ENCODE measurements around the gene OR7A17. TPM values are rescaled to one million over a fixed set of nuclear protein-coding genes. Genes with fewer than 3 reads are reported as not detected.

Gene OR7A17
- total RNA-seq, 1 experiment from 2014 or later, result not detected

DNA sequence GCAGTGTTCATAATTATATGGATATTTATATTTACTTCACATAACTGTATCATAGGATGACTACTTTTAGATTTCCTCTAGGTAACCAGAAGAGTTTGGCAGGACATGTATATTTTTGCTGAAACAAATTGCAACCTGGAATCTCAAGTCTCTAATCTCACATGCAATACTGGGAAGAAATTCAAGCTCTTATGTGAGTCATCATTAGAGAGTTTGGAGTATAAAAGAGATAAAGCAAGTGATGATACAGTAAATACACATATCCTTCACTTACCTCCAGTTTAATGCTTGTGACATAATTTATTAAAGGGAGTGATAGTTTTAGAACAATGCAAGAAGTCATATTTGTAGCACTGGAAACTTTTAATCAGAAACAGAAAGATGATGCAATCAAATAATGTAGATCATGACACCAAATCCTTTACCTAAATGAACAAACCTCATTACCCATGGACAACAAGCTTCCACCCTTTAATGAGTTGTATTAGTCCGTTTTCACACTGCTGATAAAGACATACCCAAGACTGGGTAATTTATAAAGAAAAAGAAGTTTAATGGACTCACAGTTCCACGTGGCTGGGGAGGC is 15.8 kb upstream of the OR7A17 start (continued):
- TF ChIP-seq, protein P1, sequence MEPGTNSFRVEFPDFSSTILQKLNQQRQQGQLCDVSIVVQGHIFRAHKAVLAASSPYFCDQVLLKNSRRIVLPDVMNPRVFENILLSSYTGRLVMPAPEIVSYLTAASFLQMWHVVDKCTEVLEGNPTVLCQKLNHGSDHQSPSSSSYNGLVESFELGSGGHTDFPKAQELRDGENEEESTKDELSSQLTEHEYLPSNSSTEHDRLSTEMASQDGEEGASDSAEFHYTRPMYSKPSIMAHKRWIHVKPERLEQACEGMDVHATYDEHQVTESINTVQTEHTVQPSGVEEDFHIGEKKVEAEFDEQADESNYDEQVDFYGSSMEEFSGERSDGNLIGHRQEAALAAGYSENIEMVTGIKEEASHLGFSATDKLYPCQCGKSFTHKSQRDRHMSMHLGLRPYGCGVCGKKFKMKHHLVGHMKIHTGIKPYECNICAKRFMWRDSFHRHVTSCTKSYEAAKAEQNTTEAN (CRISPR knock-in tag; IDR thresholded peaks at IDR 0.05), result no peak
- no peak for TF ChIP-seq TEAD1 (CRISPR knock-in tag; IDR thresholded peaks at IDR 0.05)
- TF ChIP-seq, protein P2, sequence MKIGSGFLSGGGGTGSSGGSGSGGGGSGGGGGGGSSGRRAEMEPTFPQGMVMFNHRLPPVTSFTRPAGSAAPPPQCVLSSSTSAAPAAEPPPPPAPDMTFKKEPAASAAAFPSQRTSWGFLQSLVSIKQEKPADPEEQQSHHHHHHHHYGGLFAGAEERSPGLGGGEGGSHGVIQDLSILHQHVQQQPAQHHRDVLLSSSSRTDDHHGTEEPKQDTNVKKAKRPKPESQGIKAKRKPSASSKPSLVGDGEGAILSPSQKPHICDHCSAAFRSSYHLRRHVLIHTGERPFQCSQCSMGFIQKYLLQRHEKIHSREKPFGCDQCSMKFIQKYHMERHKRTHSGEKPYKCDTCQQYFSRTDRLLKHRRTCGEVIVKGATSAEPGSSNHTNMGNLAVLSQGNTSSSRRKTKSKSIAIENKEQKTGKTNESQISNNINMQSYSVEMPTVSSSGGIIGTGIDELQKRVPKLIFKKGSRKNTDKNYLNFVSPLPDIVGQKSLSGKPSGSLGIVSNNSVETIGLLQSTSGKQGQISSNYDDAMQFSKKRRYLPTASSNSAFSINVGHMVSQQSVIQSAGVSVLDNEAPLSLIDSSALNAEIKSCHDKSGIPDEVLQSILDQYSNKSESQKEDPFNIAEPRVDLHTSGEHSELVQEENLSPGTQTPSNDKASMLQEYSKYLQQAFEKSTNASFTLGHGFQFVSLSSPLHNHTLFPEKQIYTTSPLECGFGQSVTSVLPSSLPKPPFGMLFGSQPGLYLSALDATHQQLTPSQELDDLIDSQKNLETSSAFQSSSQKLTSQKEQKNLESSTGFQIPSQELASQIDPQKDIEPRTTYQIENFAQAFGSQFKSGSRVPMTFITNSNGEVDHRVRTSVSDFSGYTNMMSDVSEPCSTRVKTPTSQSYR (CRISPR knock-in tag; IDR thresholded peaks at IDR 0.05), result no peak
- no peak for TF ChIP-seq ZNF671 (CRISPR knock-in tag; IDR thresholded peaks at IDR 0.05)

- Mint-ChIP-seq H3K9me3 (peaks cover 8% of the 10 kb centered on the region), H3K36me3 (no peaks in the 10 kb centered on the region), H3K4me1 (0 out of 2 replicates have a peak, but pooled peaks cover 5% of the 10 kb centered on the region), H3K27ac (no peak overlapping the region), H3K27me3 (ENCODE audit: low read depth) (peaks cover 10% of the 10 kb centered on the region), H3K4me3 (no peak overlapping the region)
- ATAC-seq, result no peak
- ChIA-PET CTCF (interaction anchor here (0.7 to 2.1 kb wide), 4 partner anchors 105 to 319 kb away, joined by 3 to 12 read pairs (median 6); partner anchors contain the start of gene NDUFB7), POLR2A (no interaction called here)
- no peak for DNase-seq (ENCODE audit: low spot score)
- TF ChIP-seq, protein P3, sequence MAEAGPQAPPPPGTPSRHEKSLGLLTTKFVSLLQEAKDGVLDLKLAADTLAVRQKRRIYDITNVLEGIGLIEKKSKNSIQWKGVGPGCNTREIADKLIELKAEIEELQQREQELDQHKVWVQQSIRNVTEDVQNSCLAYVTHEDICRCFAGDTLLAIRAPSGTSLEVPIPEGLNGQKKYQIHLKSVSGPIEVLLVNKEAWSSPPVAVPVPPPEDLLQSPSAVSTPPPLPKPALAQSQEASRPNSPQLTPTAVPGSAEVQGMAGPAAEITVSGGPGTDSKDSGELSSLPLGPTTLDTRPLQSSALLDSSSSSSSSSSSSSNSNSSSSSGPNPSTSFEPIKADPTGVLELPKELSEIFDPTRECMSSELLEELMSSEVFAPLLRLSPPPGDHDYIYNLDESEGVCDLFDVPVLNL (CRISPR knock-in tag; IDR thresholded peaks at IDR 0.05; ENCODE audit: borderline replicate concordance, low read depth), result no peak
- no peak for TF ChIP-seq ZNF219 (CRISPR knock-in tag; IDR thresholded peaks at IDR 0.05; ENCODE audit: borderline replicate concordance)
Observed at GRCh38 chr19:14890643-14891379, 4.9 kb upstream of the OR7A17 start.

DNA sequence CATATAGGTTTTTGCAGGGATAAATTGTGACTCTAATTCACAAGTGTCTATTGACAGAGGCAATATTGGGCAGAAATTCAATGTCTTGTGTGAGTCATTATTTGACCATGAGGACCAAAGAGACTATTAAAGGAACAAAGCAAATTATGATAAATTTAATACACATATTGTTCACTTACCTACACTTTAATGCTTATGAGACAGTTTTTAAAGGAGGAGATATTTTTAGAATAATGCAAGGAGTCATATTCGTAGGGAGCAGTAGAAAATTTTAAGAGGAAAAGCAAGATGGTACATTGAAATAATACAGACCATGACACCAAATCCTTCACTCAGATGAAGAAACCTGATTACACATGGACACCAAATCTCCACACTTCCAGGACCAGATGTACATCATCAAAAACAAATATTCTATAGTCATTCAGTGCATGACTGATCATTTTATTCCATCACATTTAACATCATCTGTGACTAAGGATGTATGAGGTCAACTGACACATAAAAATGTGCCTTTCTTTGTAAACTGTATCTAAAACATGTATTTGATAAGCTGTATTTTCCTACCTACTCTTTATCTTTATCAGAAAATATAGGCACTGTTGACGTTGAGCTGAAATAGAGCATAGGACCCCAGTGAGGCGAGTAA is 4.2 kb upstream of the OR7A17 start:
- DNase-seq (ENCODE audit: low spot score) (no peak), ATAC-seq (no peak)
- CTCF ChIA-PET, result interaction anchor here (0.7 to 2.1 kb wide), 4 partner anchors 104 to 318 kb away, joined by 3 to 12 read pairs (median 6); partner anchors contain the start of gene NDUFB7
- Mint-ChIP-seq H3K36me3 (no peaks in the 10 kb centered on the region), H3K4me1 (0 out of 2 replicates have a peak, but pooled peaks cover 5% of the 10 kb centered on the region), H3K27ac (no peak overlapping the region), H3K9me3 (peaks cover 8% of the 10 kb centered on the region), H3K27me3 (ENCODE audit: low read depth) (peaks cover 11% of the 10 kb centered on the region), H3K4me3 (no peak overlapping the region)
- POLR2A ChIA-PET, result no interaction called here
- TF ChIP-seq, protein P4, sequence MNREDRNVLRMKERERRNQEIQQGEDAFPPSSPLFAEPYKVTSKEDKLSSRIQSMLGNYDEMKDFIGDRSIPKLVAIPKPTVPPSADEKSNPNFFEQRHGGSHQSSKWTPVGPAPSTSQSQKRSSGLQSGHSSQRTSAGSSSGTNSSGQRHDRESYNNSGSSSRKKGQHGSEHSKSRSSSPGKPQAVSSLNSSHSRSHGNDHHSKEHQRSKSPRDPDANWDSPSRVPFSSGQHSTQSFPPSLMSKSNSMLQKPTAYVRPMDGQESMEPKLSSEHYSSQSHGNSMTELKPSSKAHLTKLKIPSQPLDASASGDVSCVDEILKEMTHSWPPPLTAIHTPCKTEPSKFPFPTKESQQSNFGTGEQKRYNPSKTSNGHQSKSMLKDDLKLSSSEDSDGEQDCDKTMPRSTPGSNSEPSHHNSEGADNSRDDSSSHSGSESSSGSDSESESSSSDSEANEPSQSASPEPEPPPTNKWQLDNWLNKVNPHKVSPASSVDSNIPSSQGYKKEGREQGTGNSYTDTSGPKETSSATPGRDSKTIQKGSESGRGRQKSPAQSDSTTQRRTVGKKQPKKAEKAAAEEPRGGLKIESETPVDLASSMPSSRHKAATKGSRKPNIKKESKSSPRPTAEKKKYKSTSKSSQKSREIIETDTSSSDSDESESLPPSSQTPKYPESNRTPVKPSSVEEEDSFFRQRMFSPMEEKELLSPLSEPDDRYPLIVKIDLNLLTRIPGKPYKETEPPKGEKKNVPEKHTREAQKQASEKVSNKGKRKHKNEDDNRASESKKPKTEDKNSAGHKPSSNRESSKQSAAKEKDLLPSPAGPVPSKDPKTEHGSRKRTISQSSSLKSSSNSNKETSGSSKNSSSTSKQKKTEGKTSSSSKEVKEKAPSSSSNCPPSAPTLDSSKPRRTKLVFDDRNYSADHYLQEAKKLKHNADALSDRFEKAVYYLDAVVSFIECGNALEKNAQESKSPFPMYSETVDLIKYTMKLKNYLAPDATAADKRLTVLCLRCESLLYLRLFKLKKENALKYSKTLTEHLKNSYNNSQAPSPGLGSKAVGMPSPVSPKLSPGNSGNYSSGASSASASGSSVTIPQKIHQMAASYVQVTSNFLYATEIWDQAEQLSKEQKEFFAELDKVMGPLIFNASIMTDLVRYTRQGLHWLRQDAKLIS (CRISPR knock-in tag; IDR thresholded peaks at IDR 0.05; ENCODE audit: borderline replicate concordance), result no peak
- no peak for TF ChIP-seq KAT7 (CRISPR knock-in tag; IDR thresholded peaks at IDR 0.05; ENCODE audit: borderline replicate concordance)
- no peak for TF ChIP-seq CBFB (CRISPR knock-in tag; IDR thresholded peaks at IDR 0.05; ENCODE audit: low read depth)
- no peak for TF ChIP-seq ZNF263 (CRISPR knock-in tag; IDR thresholded peaks at IDR 0.05; ENCODE audit: low read depth)
- no peak for TF ChIP-seq FOXK1 (CRISPR knock-in tag; IDR thresholded peaks at IDR 0.05)
- TF ChIP-seq ATF2 (CRISPR knock-in tag; IDR thresholded peaks at IDR 0.05; ENCODE audit: borderline replicate concordance, low read depth), result no peak
- TF ChIP-seq TP53 (CRISPR knock-in tag; IDR thresholded peaks at IDR 0.05), result no peak
- TF ChIP-seq GABPB1 (CRISPR knock-in tag; IDR thresholded peaks at IDR 0.05), result no peak
- no peak for TF ChIP-seq JAZF1 (CRISPR knock-in tag; IDR thresholded peaks at IDR 0.05)
- TF ChIP-seq, protein P5, sequence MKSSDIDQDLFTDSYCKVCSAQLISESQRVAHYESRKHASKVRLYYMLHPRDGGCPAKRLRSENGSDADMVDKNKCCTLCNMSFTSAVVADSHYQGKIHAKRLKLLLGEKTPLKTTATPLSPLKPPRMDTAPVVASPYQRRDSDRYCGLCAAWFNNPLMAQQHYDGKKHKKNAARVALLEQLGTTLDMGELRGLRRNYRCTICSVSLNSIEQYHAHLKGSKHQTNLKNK (CRISPR knock-in tag; IDR thresholded peaks at IDR 0.05), result no peak
- TF ChIP-seq NR1H2 (CRISPR knock-in tag; IDR thresholded peaks at IDR 0.05), result no peak
- TF ChIP-seq GRHL2 (CRISPR knock-in tag; IDR thresholded peaks at IDR 0.05; ENCODE audit: insufficient replicate concordance, severe bottlenecking), result no peak
- TF ChIP-seq HMGA2 (CRISPR knock-in tag; IDR thresholded peaks at IDR 0.05), result no peak
- TF ChIP-seq ZNF423 (CRISPR knock-in tag; IDR thresholded peaks at IDR 0.05), result no peak
